Left lung (tissue), 10 donors: ENCODE measurements around the gene HRG. TPM values are rescaled to one million over a fixed set of nuclear protein-coding genes. Genes with fewer than 3 reads are reported as not detected.
"Not testable (repeated sequence)": the region's sequence is repeated elsewhere in the genome, so short reads cannot be mapped to it uniquely, and the experiment has no call there.

Experiments used
- ATAC-seq: fragments of 200-7000 bp; cut with Tn5 transposase; one replicate; pipeline ENCODE4 v1.9.1; 2020; ENCODE audit warnings: moderate library complexity
- DNase-seq, 4 donors: peaks; one replicate each; pipeline ENCODE4 v3.0.0-alpha.2; 2013 to 2020
- H3K27ac ChIP-seq, 2 donors: fragments of 200-600 bp; sonication (generic) in 1 of 2; one replicate each; pipeline versions ENCODE4 v1.5.0 to v1.8.0; 2020 to 2021
- H3K27me3 ChIP-seq, 2 donors: fragments of 200-600 bp; sonication (generic) in 1 of 2; one replicate each; pipeline versions ENCODE4 v1.5.0 to v1.8.0; 2020 to 2021
- H3K36me3 ChIP-seq, 2 donors: fragments of 200-600 bp; sonication (generic) in 1 of 2; one replicate each; pipeline versions ENCODE4 v1.5.0 to v1.8.0; 2020 to 2021
- H3K4me1 ChIP-seq, 2 donors: fragments of 200-600 bp; one replicate each; pipeline ENCODE4 v1.8.0; 2021
- H3K4me3 ChIP-seq, 2 donors: fragments of 200-600 bp; sonication (generic) in 1 of 2; one replicate each; pipeline versions ENCODE4 v1.5.0 to v1.8.0; 2020 to 2021; ENCODE audit warnings: mild to moderate bottlenecking in 1 of 2
- H3K9me3 ChIP-seq, 2 donors: fragments of 200-600 bp; sonication (generic) in 1 of 2; one replicate each; pipeline versions ENCODE4 v1.5.0 to v1.8.0; 2020 to 2021
- intact Hi-C, 2 donors: fragments of 100-400 bp; cut with DNase I; formaldehyde crosslinking; loops; one replicate each; pipeline versions ENCODE4 v1.11.2 to v1.14.2; 2022
- polyA plus RNA-seq, 6 donors: library from polyadenylated mRNA; unstranded; fragments of 120-200 nt; gene quantifications; one replicate each; pipeline ENCODE4 v1.2.1, GENCODE V29; 2013; ENCODE audit not compliant: insufficient read length in 6 of 6
- total RNA-seq, 2 donors: library from RNA; stranded (reverse); fragmentation: NEBNext Ultra II Directional; extraction: Animal tissue kit (Norgen Biotek cat#: 25700); gene quantifications; one replicate each; pipeline ENCODE4 v1.2.1, GENCODE V29; 2021
- TF ChIP-seq, protein P1 (sequence below), 2 donors: fragments of 200-600 bp; sonication (generic) in 1 of 2; IDR thresholded peaks; one replicate each; pipeline versions ENCODE4 v1.5.0 to v1.8.0; 2021; ENCODE audit warnings: antibody characterized with exemption in 2 of 2
- donor health status: DM: no; HTN: yes; CAD: no.
- donor health status: DM: no; HTN: no; CAD: no.

Gene HRG
- total and polyA plus RNA-seq, 8 donors, result 0.04 to 0.30 (median 0.07) TPM; not detected in 2

DNA sequence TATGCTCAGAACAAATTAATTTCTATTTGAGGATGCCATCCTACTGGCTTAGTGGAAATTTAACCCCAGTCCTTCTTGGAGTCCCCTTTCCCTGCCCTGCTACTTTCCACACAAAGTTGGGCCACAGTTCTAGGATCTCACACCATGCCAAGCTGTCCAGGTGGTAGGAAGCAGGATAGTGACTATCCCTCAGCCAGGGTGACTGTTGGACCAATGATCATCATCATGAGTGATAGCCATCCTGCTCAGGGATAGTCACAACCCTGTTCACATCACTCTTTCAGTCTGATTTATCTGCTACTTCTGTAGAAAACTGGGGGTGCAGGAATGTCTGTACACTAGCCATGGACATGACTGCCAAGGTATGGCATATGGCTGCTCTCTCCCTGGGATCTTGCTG is 12.8 kb downstream of the HRG start:
- intact Hi-C loops, result no loop called here
- DNase-seq, result no peak
- peaks cover 0 to 51% of the 10 kb centered on the region in 2 donors for H3K27me3 ChIP-seq
- TF ChIP-seq, protein P1, sequence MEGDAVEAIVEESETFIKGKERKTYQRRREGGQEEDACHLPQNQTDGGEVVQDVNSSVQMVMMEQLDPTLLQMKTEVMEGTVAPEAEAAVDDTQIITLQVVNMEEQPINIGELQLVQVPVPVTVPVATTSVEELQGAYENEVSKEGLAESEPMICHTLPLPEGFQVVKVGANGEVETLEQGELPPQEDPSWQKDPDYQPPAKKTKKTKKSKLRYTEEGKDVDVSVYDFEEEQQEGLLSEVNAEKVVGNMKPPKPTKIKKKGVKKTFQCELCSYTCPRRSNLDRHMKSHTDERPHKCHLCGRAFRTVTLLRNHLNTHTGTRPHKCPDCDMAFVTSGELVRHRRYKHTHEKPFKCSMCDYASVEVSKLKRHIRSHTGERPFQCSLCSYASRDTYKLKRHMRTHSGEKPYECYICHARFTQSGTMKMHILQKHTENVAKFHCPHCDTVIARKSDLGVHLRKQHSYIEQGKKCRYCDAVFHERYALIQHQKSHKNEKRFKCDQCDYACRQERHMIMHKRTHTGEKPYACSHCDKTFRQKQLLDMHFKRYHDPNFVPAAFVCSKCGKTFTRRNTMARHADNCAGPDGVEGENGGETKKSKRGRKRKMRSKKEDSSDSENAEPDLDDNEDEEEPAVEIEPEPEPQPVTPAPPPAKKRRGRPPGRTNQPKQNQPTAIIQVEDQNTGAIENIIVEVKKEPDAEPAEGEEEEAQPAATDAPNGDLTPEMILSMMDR (IDR thresholded peaks at IDR 0.05), result no peak
- no peak overlapping the region for H3K4me3 ChIP-seq
- H3K4me1 ChIP-seq, result no peaks in the 10 kb centered on the region
- no peaks in the 10 kb centered on the region for H3K36me3 ChIP-seq
- no peak for ATAC-seq
- H3K9me3 ChIP-seq, result no peaks in the 10 kb centered on the region
- no peak overlapping the region for H3K27ac ChIP-seq

DNA sequence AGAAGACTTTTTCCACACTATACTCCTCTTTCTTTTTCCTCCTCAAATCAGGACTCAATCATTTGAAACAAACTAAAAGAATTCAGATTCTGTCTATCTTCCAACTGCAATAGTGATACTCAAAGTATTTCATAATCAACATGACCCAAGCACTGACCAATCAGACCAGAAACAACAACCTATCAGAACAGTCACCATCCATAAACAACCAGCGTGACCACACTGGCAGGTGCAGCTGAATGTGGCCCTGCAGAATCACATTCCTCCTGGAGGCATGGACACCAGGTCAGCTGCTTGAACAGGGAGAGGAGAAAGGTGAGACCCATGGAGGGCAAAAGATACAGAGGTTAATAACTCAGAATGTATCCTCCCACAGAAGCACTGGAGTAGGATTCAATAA is 13.3 kb downstream of the HRG start:
- DNase-seq (no peak), ATAC-seq (no peak)
- TF ChIP-seq, protein P1 (IDR thresholded peaks at IDR 0.05), result no peak
- Histone ChIP-seq H3K27ac (no peak overlapping the region), H3K4me1 (no peaks in the 10 kb centered on the region), H3K27me3 (peaks cover 0 to 48% of the 10 kb centered on the region in 2 donors), H3K9me3 (no peaks in the 10 kb centered on the region), H3K36me3 (no peaks in the 10 kb centered on the region), H3K4me3 (no peak overlapping the region)
- intact Hi-C loops, result no loop called here

DNA sequence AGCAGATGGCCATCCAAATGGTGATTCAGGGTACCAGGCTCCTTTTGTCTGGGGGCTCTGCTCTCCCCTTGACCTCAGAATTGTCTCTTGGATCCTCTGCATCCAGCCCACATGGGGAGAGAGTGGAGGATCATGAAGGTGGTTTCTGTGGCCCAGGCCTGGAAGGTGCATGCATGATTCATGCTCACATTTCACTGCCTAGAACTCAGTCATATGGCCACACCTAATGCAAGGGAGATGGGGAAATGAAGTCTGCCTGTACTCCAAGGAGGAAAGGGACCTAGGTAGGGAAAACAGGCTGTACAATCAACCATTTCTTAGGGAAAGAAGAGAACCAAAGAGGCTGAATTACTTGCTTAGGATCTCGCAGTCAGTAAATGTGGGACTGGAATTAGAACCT is 15.1 kb downstream of the HRG start:
- H3K9me3 ChIP-seq, result peaks cover 0 to 2% of the 10 kb centered on the region in 2 donors
- no peak overlapping the region for H3K27ac ChIP-seq
- H3K27me3 ChIP-seq, result peaks cover 0 to 46% of the 10 kb centered on the region in 2 donors
- TF ChIP-seq, protein P1 (IDR thresholded peaks at IDR 0.05), result no peak
- H3K4me1 ChIP-seq, result no peaks in the 10 kb centered on the region
- DNase-seq (no peak), ATAC-seq (no peak)
- no peaks in the 10 kb centered on the region for H3K36me3 ChIP-seq
- no peak overlapping the region for H3K4me3 ChIP-seq
- intact Hi-C loops, result no loop called here

DNA sequence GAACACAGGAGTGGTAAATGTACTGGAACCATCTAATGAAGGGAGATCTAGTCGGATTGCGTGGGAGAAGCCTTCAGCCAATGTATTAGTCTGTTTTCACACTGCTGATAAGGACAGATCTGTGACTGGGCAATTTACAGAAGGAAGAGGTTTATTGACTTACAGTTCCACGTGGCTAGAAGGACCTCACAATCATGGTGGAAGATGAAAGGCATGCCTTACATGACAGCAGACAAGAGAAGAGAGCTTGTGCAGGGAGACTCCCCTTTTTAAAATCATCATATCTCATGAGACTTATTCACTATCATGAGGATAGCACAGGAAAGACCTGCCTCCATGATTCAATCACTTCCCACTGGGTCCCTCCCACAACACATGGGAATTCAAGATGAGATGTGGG is 17.0 kb downstream of the HRG start:
- H3K4me1 ChIP-seq, result no peaks in the 10 kb centered on the region
- no peak for ATAC-seq
- no peak overlapping the region for H3K4me3 ChIP-seq
- peaks cover 0 to 33% of the 10 kb centered on the region in 2 donors for H3K27me3 ChIP-seq
- intact Hi-C loops, result no loop called here
- H3K36me3 ChIP-seq, result no peaks in the 10 kb centered on the region
- TF ChIP-seq, protein P1 (IDR thresholded peaks at IDR 0.05), result no peak
- H3K27ac ChIP-seq, result no peak overlapping the region
- no peak for DNase-seq
- H3K9me3 ChIP-seq, result peaks cover 0 to 2% of the 10 kb centered on the region in 2 donors

DNA sequence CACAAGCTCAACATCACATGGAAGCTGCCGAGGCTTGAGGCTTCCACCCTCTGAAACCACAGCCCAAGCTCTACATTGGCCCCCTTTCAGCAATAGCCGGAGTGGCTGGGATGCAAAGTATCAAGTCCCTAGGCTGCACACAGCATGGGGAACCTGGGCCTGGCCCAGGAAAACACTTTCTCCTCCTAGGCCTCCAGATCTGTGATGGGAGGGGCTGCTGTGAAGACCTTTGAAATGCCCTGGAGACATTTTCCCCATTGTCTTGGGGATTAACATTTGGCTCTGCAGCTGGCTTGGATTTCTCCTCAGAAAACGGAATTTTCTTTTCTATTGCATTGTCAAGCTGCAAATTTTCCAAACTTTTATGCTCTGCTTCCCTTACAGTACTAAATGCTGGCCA is 18.2 kb downstream of the HRG start:
- Histone ChIP-seq H3K4me1 (no peaks in the 10 kb centered on the region), H3K36me3 (no peaks in the 10 kb centered on the region), H3K27ac (no peak overlapping the region), H3K27me3 (peaks cover 0 to 25% of the 10 kb centered on the region in 2 donors), H3K4me3 (no peak overlapping the region), H3K9me3 (peaks cover 0 to 2% of the 10 kb centered on the region in 2 donors)
- intact Hi-C loops, result no loop called here
- TF ChIP-seq, protein P1 (IDR thresholded peaks at IDR 0.05), result no peak
- no peak for DNase-seq
- no peak for ATAC-seq

DNA sequence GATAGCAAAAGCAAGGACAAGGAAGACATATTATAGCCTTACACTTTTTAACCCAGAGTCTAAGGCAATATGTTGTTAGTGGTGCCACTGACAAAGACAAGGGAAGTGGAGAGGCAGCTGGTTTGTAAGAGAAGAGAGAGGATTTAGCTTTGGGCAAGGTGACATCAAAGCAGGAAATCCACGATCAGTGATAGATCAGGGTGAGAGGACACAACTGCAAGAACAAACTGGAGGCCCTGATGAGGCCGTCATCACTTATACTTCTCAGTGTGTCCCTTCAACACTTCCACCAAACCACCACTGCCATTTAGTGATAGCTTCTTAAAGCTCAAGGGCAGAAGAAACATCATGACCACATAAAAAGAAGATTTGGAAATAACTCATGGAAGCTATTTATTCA is 20.7 kb downstream of the HRG start:
- H3K9me3 ChIP-seq, DNase-seq, H3K4me3 ChIP-seq, H3K27ac ChIP-seq, ATAC-seq, H3K36me3 ChIP-seq, intact Hi-C loops, H3K4me1 ChIP-seq: not testable (repeated sequence)
- H3K27me3 ChIP-seq, result peaks cover 0 to 14% of the 10 kb centered on the region in 2 donors
